HepG2 (cell line): Measurements from ENCODE around the gene ENTREP3. TPM values are rescaled to one million over a fixed set of nuclear protein-coding genes. Genes with fewer than 3 reads are reported as not detected.

Experiments used
- ATF1 ChIP-seq: IDR thresholded peaks from 2 replicates; pipeline ENCODE4 v1.6.1; 2016; ENCODE audit warnings: mild to moderate bottlenecking, control low read depth
- DMTF1 ChIP-seq: sonication (generic); formaldehyde crosslinking; IDR thresholded peaks from 2 replicates; pipeline ENCODE4 v1.4.0; 2020; ENCODE audit warnings: mild to moderate bottlenecking, missing genetic modification reagents
- DPF2 ChIP-seq: sonication (generic); formaldehyde crosslinking; IDR thresholded peaks from 2 replicates; pipeline ENCODE4 v1.4.0; 2020; ENCODE audit warnings: mild to moderate bottlenecking, low read depth, missing genetic modification reagents, borderline replicate concordance
- EHMT2 ChIP-seq: fragments of 200-600 bp; sonication (generic); IDR thresholded peaks from 2 replicates; pipeline ENCODE4 v1.7.0; 2017; ENCODE audit warnings: antibody characterized with exemption, low read depth, low read length, borderline replicate concordance
- ELK4 ChIP-seq: sonication (generic); formaldehyde crosslinking; IDR thresholded peaks from 2 replicates; pipeline ENCODE4 v1.9.0; 2021; ENCODE audit warnings: missing genetic modification reagents, borderline replicate concordance
- KAT2B ChIP-seq: fragments of 150-350 bp; IDR thresholded peaks from 2 replicates; pipeline ENCODE4 v1.6.1; 2014; ENCODE audit warnings: low read depth, low read length, borderline replicate concordance
- PTBP1 ChIP-seq: fragments of 200-400 bp; formaldehyde crosslinking; IDR thresholded peaks from 2 replicates; pipeline ENCODE4 v1.6.1; 2018; ENCODE audit warnings: low read length, low read depth; ENCODE audit not compliant: poor library complexity, severe bottlenecking
- SMARCC2 ChIP-seq: fragments of 450-650 bp; IDR thresholded peaks from 2 replicates; pipeline ENCODE4 v1.6.1; 2017; ENCODE audit warnings: antibody characterized with exemption, mild to moderate bottlenecking
- TCF7 ChIP-seq: sonication (generic); IDR thresholded peaks from 2 replicates; pipeline ENCODE4 v1.6.1; 2016; ENCODE audit warnings: antibody characterized with exemption, low read depth
- ZFYVE20 ChIP-seq: sonication (generic); formaldehyde crosslinking; IDR thresholded peaks from 2 replicates; pipeline ENCODE4 v1.8.0; 2023; ENCODE audit warnings: low read depth, mild to moderate bottlenecking, moderate library complexity, missing genetic modification reagents, borderline replicate concordance
- ZNF124 ChIP-seq: sonication (generic); formaldehyde crosslinking; IDR thresholded peaks from 2 replicates; pipeline ENCODE4 v1.4.0; 2020; ENCODE audit warnings: missing genetic modification reagents
- ZNF180 ChIP-seq: sonication (generic); formaldehyde crosslinking; IDR thresholded peaks from 2 replicates; pipeline ENCODE4 v1.4.0; 2020; ENCODE audit warnings: low read depth, missing genetic modification reagents, borderline replicate concordance
- ZNF407 ChIP-seq: sonication (generic); formaldehyde crosslinking; IDR thresholded peaks from one replicate; pipeline ENCODE4 v1.5.1; 2020; ENCODE audit warnings: mild to moderate bottlenecking, missing genetic modification reagents; ENCODE audit errors: not compliant biosample characterization
- ZNF816 ChIP-seq: sonication (generic); formaldehyde crosslinking; IDR thresholded peaks from 2 replicates; pipeline ENCODE4 v1.8.0; 2022; ENCODE audit warnings: missing genetic modification reagents, mild to moderate bottlenecking, borderline replicate concordance
- polyA plus RNA-seq, 8 experiments: library from polyadenylated mRNA; depleted of rRNA in 3 of 8; stranded (reverse) in 7 of 8; unstranded in 1 of 8; fragments of >200 nt; fragmentation: Illumina TruSeq in 4 of 8; extraction: Trizol in 4 of 8; gene quantifications; 2 replicates each; pipeline versions ENCODE4 v1.2.1 to v1.2.3, GENCODE V29; 2011 to 2016; ENCODE audit warnings: low read depth in 4 of 8, missing spikeins in 1 of 8, mixed read lengths in 1 of 8; ENCODE audit not compliant: insufficient read depth in 1 of 8
- total RNA-seq, 5 experiments: library from RNA; depleted of rRNA; stranded (reverse); fragments of >200 nt; fragmentation: Illumina TruSeq; extraction: Trizol; gene quantifications; 2 replicates each; pipeline ENCODE4 v1.2.3, GENCODE V29; 2016; ENCODE audit warnings: low read depth in 1 of 5
- TF ChIP-seq, protein P1 (sequence below): sonication (generic); formaldehyde crosslinking; IDR thresholded peaks from 2 replicates; pipeline ENCODE4 v1.5.1; 2020; ENCODE audit warnings: mild to moderate bottlenecking, missing genetic modification reagents, moderate library complexity
- TF ChIP-seq, protein P2 (sequence below): sonication (generic); formaldehyde crosslinking; IDR thresholded peaks from 2 replicates; pipeline ENCODE4 v1.8.1; 2023; ENCODE audit warnings: mild to moderate bottlenecking, missing genetic modification reagents, borderline replicate concordance

ENTREP3 gene
- total and polyA plus RNA-seq, 2 of the 13 experiments (the other 11 are each of a cell fraction or from before 2014, with no cell fraction given) = 4.1 to 9.9 TPM

DNA sequence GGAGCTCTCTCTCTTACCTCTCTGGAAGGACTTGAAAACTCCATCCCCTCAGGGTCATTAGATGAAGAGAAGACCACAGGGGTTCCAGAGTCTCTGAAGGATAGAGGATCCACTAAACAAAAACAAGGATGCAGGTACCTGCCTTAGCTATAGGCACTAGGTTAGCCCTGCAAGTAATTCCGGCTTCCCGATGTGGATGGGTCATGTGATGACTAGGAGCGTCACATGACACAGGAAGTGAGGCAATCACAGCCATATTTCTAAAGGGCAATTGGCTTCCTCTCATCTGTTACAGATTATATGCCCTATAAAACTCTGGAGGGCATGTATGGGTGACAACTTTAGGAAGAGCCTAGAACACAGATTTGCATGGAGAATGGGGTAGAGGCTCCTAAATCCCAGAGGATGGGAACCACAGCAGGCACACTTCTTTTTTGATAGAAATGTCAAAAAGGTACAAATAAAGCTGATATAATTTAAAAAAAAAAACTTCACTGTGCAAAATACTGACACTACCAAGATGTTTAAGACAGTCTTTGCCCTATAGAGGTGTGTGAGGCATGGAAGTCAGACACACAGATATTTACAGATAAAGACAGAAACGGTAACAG, 14.1 kb downstream of the ENTREP3 start (continued):
- TF ChIP-seq, protein P1, sequence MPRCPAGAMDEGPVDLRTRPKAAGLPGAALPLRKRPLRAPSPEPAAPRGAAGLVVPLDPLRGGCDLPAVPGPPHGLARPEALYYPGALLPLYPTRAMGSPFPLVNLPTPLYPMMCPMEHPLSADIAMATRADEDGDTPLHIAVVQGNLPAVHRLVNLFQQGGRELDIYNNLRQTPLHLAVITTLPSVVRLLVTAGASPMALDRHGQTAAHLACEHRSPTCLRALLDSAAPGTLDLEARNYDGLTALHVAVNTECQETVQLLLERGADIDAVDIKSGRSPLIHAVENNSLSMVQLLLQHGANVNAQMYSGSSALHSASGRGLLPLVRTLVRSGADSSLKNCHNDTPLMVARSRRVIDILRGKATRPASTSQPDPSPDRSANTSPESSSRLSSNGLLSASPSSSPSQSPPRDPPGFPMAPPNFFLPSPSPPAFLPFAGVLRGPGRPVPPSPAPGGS (CRISPR knock-in tag) = no peak
- TF ChIP-seq ATF1 (CRISPR knock-in tag) (peak; percentile 53), ZNF407 (CRISPR knock-in tag) (no peak), ZFYVE20 (CRISPR knock-in tag) (no peak), EHMT2 (peak; percentile 86; the same call in 1 of the 2 replicates), KAT2B (no peak), TCF7 (no peak), ELK4 (no peak), ZNF124 (CRISPR knock-in tag) (no peak), ZNF816 (CRISPR knock-in tag) (no peak), ZNF180 (no peak), DPF2 (CRISPR knock-in tag) (no peak), SMARCC2 (no peak), DMTF1 (CRISPR knock-in tag) (no peak), PTBP1 (no peak)
- TF ChIP-seq, protein P2, sequence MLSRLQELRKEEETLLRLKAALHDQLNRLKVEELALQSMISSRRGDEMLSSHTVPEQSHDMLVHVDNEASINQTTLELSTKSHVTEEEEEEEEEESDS (CRISPR knock-in tag) = no peak
